K562 (cell line): ENCODE measurements around the gene SLC25A17. TPM values are rescaled to one million over a fixed set of nuclear protein-coding genes. Genes with fewer than 3 reads are reported as not detected.

Experiments used
- ATAC-seq: fragments of 200-7000 bp; cut with Tn5 transposase; 3 replicates; pipeline ENCODE4 v1.9.1; 2020; ENCODE audit warnings: moderate library complexity
- BruUV-seq: library from RNA; stranded (reverse); fragments of 400-500 nt; replicated peaks from 2 replicates; lab custom pipeline; 2021; lab: Mats Ljungman, UMichigan
- CTCF ChIA-PET: fragments of 300-600 bp; formaldehyde crosslinking; extraction: SDS; loops from one replicate; lab custom pipeline; 2021; ENCODE audit warnings: low intra/inter-chr PET ratio; lab: Yijun Ruan, JAX
- POLR2A ChIA-PET: fragments of 300-600, 350-650 bp; sonication (Branson Sonifier 250); formaldehyde crosslinking; extraction: SDS; loops from one replicate; lab custom pipeline; 2021; ENCODE audit warnings: antibody characterized with exemption, inconsistent platforms; lab: Yijun Ruan, JAX
- DNase-seq, 4 experiments: peaks; one replicate each; pipeline versions ENCODE4 v3.0.0 to v3.0.0-alpha.2; 2011 to 2018; ENCODE audit warnings: low spot score in 3 of 4, mixed read lengths in 3 of 4; ENCODE audit errors: extremely low read depth in 1 of 4
- FAIRE-seq: peaks from 2 replicates; lab custom pipeline; 2011; peaks lifted over from hg19 to GRCh38; lab: Jason Lieb, UNC
- H2AFZ ChIP-seq: 2 replicates; pipeline ENCODE4 v1.6.0; 2011; ENCODE audit warnings: low read depth, low read length, control low read depth, inconsistent platforms
- H3K27ac ChIP-seq: fragments of 200-600 bp; 3 replicates; pipeline ENCODE4 v1.8.0; 2011; ENCODE audit warnings: low read depth, mild to moderate bottlenecking, control low read depth, inconsistent platforms, low read length, moderate library complexity, mixed read lengths; ENCODE audit errors: extremely low read depth
- H3K27me3 ChIP-seq, 2 experiments: fragments of 300-600 bp in 1 of 2; 2 replicates in 1 of 2; 3 replicates in 1 of 2; pipeline versions ENCODE4 v1.6.0 to v1.8.0; 2011; ENCODE audit warnings: inconsistent platforms in 2 of 2, low read length in 2 of 2, mild to moderate bottlenecking in 1 of 2, mixed read lengths in 1 of 2, moderate library complexity in 1 of 2; ENCODE audit not compliant: control insufficient read depth in 2 of 2, insufficient read depth in 2 of 2
- H3K36me3 ChIP-seq: fragments of 300-600 bp; 3 replicates; pipeline ENCODE4 v1.8.0; 2011; ENCODE audit warnings: mild to moderate bottlenecking, low read length, inconsistent platforms; ENCODE audit not compliant: control insufficient read depth, insufficient read depth
- H3K4me1 ChIP-seq, 2 experiments: fragments of 200-600 bp in 1 of 2; replicated peaks in 1 of 2; 2 replicates in 1 of 2; 3 replicates in 1 of 2; pipeline versions ENCODE4 v1.5.1 to v1.8.0; 2011; ENCODE audit warnings: inconsistent platforms in 2 of 2, low read length in 2 of 2, mild to moderate bottlenecking in 1 of 2, mixed read lengths in 1 of 2, moderate library complexity in 1 of 2; ENCODE audit not compliant: control insufficient read depth in 2 of 2, insufficient read depth in 2 of 2
- H3K4me2 ChIP-seq: 2 replicates; pipeline ENCODE4 v1.6.1; 2011; ENCODE audit warnings: low read length, control low read depth, inconsistent platforms, mixed read lengths; ENCODE audit not compliant: insufficient read depth
- H3K4me3 ChIP-seq: fragments of 200-600 bp; sonication (generic), shearing (Covaris generic); 2 replicates; pipeline ENCODE4 v1.5.1; 2016; ENCODE audit warnings: control low read depth, inconsistent platforms
- H3K79me2 ChIP-seq: fragments of 200-600 bp; 3 replicates; pipeline ENCODE4 v1.8.0; 2011; ENCODE audit warnings: low read length, inconsistent platforms; ENCODE audit not compliant: control insufficient read depth, insufficient read depth
- H3K9ac ChIP-seq, 2 experiments: 2 replicates each; pipeline versions ENCODE4 v1.6.0 to v1.6.1; 2011; ENCODE audit warnings: low read depth in 2 of 2, low read length in 2 of 2, control low read depth in 1 of 2, inconsistent platforms in 1 of 2, mild to moderate bottlenecking in 1 of 2, mixed read lengths in 1 of 2; ENCODE audit not compliant: insufficient read depth in 1 of 2
- H3K9me1 ChIP-seq: one replicate; pipeline ENCODE4 v1.6.0; 2011; ENCODE audit warnings: inconsistent platforms, mild to moderate bottlenecking, low read length, moderate library complexity; ENCODE audit not compliant: control insufficient read depth, insufficient read depth
- H3K9me3 ChIP-seq: replicated peaks from 2 replicates; pipeline ENCODE4 v1.5.1; 2011; ENCODE audit warnings: low read depth, low read length, inconsistent platforms; ENCODE audit not compliant: control insufficient read depth, insufficient read depth
- H4K20me1 ChIP-seq: replicated peaks from 2 replicates; pipeline ENCODE4 v1.6.1; 2011; ENCODE audit warnings: low read length, inconsistent platforms, mixed read lengths; ENCODE audit not compliant: control insufficient read depth, insufficient read depth
- ETV1 ChIP-seq: fragments of 450-650 bp; conservative IDR thresholded peaks from 2 replicates; pipeline ENCODE4 v1.6.1; 2016; ENCODE audit warnings: missing genetic modification characterization, control low read depth, low read depth, missing compliant biosample characterization
- KAT8 ChIP-seq: fragments of 450-650 bp; IDR thresholded peaks from 2 replicates; pipeline ENCODE4 v1.6.1; 2016; ENCODE audit warnings: low read depth, mild to moderate bottlenecking
- RBM14 ChIP-seq: fragments of 200-400 bp; formaldehyde crosslinking; IDR thresholded peaks from 2 replicates; pipeline ENCODE4 v1.6.1; 2018; ENCODE audit warnings: low read depth, mild to moderate bottlenecking, low read length, moderate library complexity, borderline replicate concordance; ENCODE audit not compliant: insufficient read depth
- TCF3 ChIP-seq: sonication (generic); formaldehyde crosslinking; IDR thresholded peaks from 2 replicates; pipeline ENCODE4 v1.4.0; 2020; ENCODE audit warnings: mild to moderate bottlenecking, missing genetic modification reagents
- ZEB2 ChIP-seq: fragments of 450-650 bp; IDR thresholded peaks from 2 replicates; pipeline ENCODE4 v1.6.1; 2016
- ZNF592 ChIP-seq: fragments of 450-650 bp; IDR thresholded peaks from 2 replicates; pipeline ENCODE4 v1.6.1; 2017; ENCODE audit warnings: antibody characterized with exemption, mild to moderate bottlenecking
- ZNF644 ChIP-seq: fragments of 200-800 bp; sonication (Bioruptor generic); IDR thresholded peaks from 2 replicates; pipeline ENCODE4 v1.6.1; 2016; ENCODE audit warnings: low read depth, missing genetic modification characterization, missing compliant biosample characterization
- WGBS: fragments of 100-300 bp; shearing (Covaris generic); methylation state at CpG from one replicate; pipeline ENCODE4 v1.1.6; 2016; ENCODE audit warnings: low coverage, mixed read lengths; ENCODE audit not compliant: insufficient coverage; ENCODE audit errors: missing lambda C conversion rate; 5-methylcytosine and 5-hydroxymethylcytosine counted together
- in situ Hi-C: fragments of 300-500 bp; cut with MboI; formaldehyde crosslinking; loops from 4 replicates; pipeline ENCODE4 v1.15.0; 2018; ENCODE audit warnings: inconsistent platforms, mixed read lengths
- intact Hi-C: fragments of 100-400 bp; cut with micrococcal nuclease; formaldehyde crosslinking; loops from 2 replicates; pipeline ENCODE4 v1.14.2; 2022
- polyA plus RNA-seq, 8 experiments: library from polyadenylated mRNA; depleted of rRNA in 4 of 8; stranded (reverse) in 5 of 8; unstranded in 3 of 8; fragments of >200 nt; fragmentation: Nextera tagmentation in 2 of 8; fragmentation: Illumina TruSeq in 1 of 8; extraction: Ambion mirVana in 2 of 8; extraction: Trizol in 1 of 8; gene quantifications; 2 replicates each; pipeline versions ENCODE4 v1.2.1 to v1.2.3, GENCODE V29; 2011 to 2014; ENCODE audit warnings: inconsistent platforms in 1 of 8, missing spikeins in 1 of 8
- total RNA-seq, 7 experiments: library from RNA; depleted of rRNA in 6 of 7; stranded (reverse); fragments of >200 nt in 6 of 7; fragmentation: Illumina TruSeq in 2 of 7; extraction: Trizol in 2 of 7; gene quantifications; 2 replicates each; pipeline versions ENCODE4 v1.2.1 to v1.2.3, GENCODE V29; 2011 to 2021; ENCODE audit warnings: low replicate concordance in 1 of 7
- TF ChIP-seq, protein P1 (sequence below): fragments of 200-400 bp; formaldehyde crosslinking; IDR thresholded peaks from 2 replicates; pipeline ENCODE4 v1.6.1; 2017; ENCODE audit warnings: mild to moderate bottlenecking, low read depth, low read length, moderate library complexity

The SLC25A17 gene
- total and polyA plus RNA-seq, 9 of the 15 experiments (the other 6 are each of a cell fraction or from before 2014, with no cell fraction given) = 32.6 to 136 (median 56.2) TPM

DNA sequence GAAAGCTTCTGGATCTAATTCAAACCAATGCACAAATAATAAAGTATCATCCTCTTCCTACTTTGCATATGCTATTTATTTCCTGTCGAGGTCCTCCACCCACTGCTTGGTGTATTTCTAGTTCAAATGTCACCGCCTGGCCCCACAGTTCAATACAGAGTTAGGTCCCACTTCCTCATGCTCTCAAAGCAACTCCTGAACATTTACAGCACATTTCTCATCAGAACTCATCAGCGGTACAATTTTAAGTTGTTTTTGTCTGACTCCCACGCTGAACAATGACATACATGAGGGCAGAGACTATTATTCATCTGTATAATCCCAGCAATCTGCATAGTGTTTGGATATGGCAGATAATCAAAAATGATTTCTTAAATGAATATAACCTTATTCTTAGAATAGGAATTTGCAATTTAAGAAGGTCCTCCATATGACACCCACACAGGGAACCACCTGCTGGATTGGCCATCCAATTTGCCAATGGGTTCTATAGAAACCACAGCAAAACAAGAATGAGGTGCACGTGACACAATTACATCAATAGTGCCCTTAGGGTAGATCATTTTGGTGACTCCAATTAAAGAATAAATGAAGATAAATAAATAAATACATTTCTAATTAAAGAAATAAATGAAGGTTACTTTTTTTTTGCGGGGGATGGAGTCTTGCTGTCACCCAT is 54.2 kb downstream of the SLC25A17 start (continued):
- TF ChIP-seq ZNF644 (tag) = no peak

- H3K9me1 ChIP-seq = no peaks in the 10 kb centered on the region
- H3K9ac ChIP-seq = no peak overlapping the region
- no peak overlapping the region for H2AFZ ChIP-seq
- no peaks in the 10 kb centered on the region for H3K79me2 ChIP-seq
- no peaks in the 10 kb centered on the region for H3K36me3 ChIP-seq
- intact Hi-C loops (no loop called here), in situ Hi-C loops (loop anchor here (10.0 kb wide), 1 partner anchor 75 kb away; no protein-coding TSS in a partner anchor)
- TF ChIP-seq, protein P1, sequence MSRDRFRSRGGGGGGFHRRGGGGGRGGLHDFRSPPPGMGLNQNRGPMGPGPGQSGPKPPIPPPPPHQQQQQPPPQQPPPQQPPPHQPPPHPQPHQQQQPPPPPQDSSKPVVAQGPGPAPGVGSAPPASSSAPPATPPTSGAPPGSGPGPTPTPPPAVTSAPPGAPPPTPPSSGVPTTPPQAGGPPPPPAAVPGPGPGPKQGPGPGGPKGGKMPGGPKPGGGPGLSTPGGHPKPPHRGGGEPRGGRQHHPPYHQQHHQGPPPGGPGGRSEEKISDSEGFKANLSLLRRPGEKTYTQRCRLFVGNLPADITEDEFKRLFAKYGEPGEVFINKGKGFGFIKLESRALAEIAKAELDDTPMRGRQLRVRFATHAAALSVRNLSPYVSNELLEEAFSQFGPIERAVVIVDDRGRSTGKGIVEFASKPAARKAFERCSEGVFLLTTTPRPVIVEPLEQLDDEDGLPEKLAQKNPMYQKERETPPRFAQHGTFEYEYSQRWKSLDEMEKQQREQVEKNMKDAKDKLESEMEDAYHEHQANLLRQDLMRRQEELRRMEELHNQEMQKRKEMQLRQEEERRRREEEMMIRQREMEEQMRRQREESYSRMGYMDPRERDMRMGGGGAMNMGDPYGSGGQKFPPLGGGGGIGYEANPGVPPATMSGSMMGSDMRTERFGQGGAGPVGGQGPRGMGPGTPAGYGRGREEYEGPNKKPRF = no peak
- TF ChIP-seq ZEB2 = no peak
- TF ChIP-seq ZNF592 = no peak
- no peak for TF ChIP-seq TCF3 (CRISPR knock-in tag)
- TF ChIP-seq KAT8 = no peak
- TF ChIP-seq ETV1 (tag) = no peak
- TF ChIP-seq RBM14 = no peak
- 45% methylated on average over 5 of the region's 6 CpGs for WGBS
- ATAC-seq = no peak
- FAIRE-seq = no peak
- no peak overlapping the region for H3K4me2 ChIP-seq
- ChIA-PET POLR2A (interaction anchor here (1.0 kb wide), 1 partner anchor 12 kb away, joined by 3 read pairs; no protein-coding TSS in a partner anchor), CTCF (interaction anchor here (2.4 kb wide), 1 partner anchor 77 kb away, joined by 12 read pairs; no protein-coding TSS in a partner anchor)
- no peaks in the 10 kb centered on the region for H3K4me1 ChIP-seq
- no peaks in the 10 kb centered on the region for H4K20me1 ChIP-seq
- H3K27ac ChIP-seq = no peak overlapping the region
- H3K4me3 ChIP-seq = no peak overlapping the region
- no peaks in the 10 kb centered on the region for H3K9me3 ChIP-seq
- no peaks in the 10 kb centered on the region; a peak in 1 of 5 replicates for H3K27me3 ChIP-seq
- BruUV-seq = no TSS peak
- no peak for DNase-seq
These were observed 59.8 kb downstream of the SLC25A17 start for GRCh38 chr22:40759294-40759840.
